Kidney epithelial cell (primary cell): Measurements from ENCODE around the gene TBC1D4. TPM values are rescaled to one million over a fixed set of nuclear protein-coding genes. Genes with fewer than 3 reads are reported as not detected.
A peak's percentile ranks its signal among the peaks of the same experiment; 100 is the strongest.

ENCODE experiments used
- DNase-seq: peaks from one replicate; pipeline ENCODE4 v3.0.0-alpha.2; 2010; ENCODE audit warnings: low read depth
- H3K27me3 ChIP-seq: 2 replicates; pipeline ENCODE4 v1.6.0; 2011; ENCODE audit warnings: low read length; ENCODE audit not compliant: control insufficient read depth, insufficient read depth
- H3K36me3 ChIP-seq: 2 replicates; pipeline ENCODE4 v1.5.1; 2011; ENCODE audit warnings: low read length; ENCODE audit not compliant: control insufficient read depth, insufficient read depth
- H3K4me3 ChIP-seq: 2 replicates; pipeline ENCODE4 v1.5.1; 2011; ENCODE audit warnings: low read depth, mild to moderate bottlenecking, control low read depth, low read length
- total RNA-seq: library from RNA; depleted of rRNA; stranded (reverse); fragments of >200 nt; gene quantifications from 2 replicates; pipeline ENCODE4 v1.2.3, GENCODE V29; 2015
- TF ChIP-seq, protein P1 (sequence below): IDR thresholded peaks from 2 replicates; pipeline ENCODE4 v1.5.1; 2011; ENCODE audit warnings: mild to moderate bottlenecking, moderate library complexity, low read length, control low read depth, inconsistent platforms; ENCODE audit not compliant: insufficient read depth, poor library complexity, severe bottlenecking

Gene TBC1D4, protein sequence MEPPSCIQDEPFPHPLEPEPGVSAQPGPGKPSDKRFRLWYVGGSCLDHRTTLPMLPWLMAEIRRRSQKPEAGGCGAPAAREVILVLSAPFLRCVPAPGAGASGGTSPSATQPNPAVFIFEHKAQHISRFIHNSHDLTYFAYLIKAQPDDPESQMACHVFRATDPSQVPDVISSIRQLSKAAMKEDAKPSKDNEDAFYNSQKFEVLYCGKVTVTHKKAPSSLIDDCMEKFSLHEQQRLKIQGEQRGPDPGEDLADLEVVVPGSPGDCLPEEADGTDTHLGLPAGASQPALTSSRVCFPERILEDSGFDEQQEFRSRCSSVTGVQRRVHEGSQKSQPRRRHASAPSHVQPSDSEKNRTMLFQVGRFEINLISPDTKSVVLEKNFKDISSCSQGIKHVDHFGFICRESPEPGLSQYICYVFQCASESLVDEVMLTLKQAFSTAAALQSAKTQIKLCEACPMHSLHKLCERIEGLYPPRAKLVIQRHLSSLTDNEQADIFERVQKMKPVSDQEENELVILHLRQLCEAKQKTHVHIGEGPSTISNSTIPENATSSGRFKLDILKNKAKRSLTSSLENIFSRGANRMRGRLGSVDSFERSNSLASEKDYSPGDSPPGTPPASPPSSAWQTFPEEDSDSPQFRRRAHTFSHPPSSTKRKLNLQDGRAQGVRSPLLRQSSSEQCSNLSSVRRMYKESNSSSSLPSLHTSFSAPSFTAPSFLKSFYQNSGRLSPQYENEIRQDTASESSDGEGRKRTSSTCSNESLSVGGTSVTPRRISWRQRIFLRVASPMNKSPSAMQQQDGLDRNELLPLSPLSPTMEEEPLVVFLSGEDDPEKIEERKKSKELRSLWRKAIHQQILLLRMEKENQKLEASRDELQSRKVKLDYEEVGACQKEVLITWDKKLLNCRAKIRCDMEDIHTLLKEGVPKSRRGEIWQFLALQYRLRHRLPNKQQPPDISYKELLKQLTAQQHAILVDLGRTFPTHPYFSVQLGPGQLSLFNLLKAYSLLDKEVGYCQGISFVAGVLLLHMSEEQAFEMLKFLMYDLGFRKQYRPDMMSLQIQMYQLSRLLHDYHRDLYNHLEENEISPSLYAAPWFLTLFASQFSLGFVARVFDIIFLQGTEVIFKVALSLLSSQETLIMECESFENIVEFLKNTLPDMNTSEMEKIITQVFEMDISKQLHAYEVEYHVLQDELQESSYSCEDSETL (N-terminal part only)
- total RNA-seq = 7.9 and 8.6 TPM in 2 replicates

DNA sequence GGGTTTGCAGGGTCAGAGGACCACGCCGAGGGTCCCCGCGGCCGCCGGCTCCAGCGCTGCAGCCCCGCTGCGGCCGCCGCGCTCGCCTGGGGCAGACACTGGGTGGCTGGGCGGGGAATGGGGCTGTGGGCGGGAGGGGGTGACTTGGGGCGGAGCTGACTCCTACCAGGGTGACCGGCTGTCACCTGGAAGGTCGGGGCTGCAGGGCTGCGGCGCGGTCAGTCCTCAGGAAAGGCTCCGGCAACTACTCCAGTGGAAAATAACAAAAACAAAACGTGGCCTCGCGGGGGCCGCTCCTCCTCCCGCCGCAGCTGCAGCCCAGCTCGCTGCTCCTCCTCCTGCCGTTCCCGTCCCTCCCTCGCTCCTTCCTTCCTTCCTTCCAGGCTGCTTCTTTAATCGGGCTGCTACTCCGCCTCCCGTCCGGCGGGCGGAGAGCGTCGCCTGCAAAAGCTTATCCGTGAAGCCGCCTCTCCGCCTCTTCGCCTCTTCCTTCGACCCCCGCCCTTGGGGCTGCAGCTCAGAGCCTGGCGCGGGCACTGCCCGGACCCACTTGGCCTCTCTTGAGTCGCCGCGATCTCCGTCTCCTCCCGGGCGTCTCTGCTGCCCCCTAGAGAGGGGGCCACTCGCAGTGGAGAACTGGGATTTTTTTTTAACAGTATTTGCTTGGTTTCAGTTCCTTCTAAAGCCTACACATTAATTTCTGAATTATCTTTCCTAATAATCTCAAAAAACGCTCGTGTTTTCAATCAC is at the start of gene TBC1D4:
Gene TBC1D4, minus strand, starts transcription at position 100 of the 750 bp plus-strand sequence. CDS start 402 bp downstream, outside the sequence.
- peak within 1 kb of the TSS; percentile 77 for H3K4me3 ChIP-seq
- TF ChIP-seq, protein P1, sequence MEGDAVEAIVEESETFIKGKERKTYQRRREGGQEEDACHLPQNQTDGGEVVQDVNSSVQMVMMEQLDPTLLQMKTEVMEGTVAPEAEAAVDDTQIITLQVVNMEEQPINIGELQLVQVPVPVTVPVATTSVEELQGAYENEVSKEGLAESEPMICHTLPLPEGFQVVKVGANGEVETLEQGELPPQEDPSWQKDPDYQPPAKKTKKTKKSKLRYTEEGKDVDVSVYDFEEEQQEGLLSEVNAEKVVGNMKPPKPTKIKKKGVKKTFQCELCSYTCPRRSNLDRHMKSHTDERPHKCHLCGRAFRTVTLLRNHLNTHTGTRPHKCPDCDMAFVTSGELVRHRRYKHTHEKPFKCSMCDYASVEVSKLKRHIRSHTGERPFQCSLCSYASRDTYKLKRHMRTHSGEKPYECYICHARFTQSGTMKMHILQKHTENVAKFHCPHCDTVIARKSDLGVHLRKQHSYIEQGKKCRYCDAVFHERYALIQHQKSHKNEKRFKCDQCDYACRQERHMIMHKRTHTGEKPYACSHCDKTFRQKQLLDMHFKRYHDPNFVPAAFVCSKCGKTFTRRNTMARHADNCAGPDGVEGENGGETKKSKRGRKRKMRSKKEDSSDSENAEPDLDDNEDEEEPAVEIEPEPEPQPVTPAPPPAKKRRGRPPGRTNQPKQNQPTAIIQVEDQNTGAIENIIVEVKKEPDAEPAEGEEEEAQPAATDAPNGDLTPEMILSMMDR = peak; percentile 95
- peak; percentile 69 for DNase-seq
- H3K27me3 ChIP-seq = no peaks in the 10 kb centered on the region
- H3K36me3 ChIP-seq = no peaks in the 10 kb centered on the region

DNA sequence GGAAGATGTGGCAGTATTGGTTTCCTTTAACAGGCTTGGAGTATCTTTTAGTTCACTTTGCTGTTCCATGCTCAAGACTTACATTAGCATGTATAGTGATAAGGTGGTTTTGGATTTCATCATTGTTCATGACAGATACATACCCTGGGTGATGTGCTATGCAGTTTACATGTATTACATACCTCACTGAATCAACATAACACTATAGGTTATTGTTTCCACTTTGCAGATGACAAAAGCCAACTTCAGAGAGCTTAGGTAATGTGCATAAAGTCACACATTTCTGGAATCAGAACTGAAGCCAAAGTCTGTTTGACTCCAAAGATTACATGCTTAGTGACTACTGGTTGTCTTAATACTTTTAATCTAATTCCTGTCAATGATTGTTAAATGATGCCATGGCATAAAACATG is 48.6 kb upstream of the TBC1D4 start:
- no peaks in the 10 kb centered on the region for H3K36me3 ChIP-seq
- no peak overlapping the region for H3K4me3 ChIP-seq
- TF ChIP-seq, protein P1 = no peak
- H3K27me3 ChIP-seq = no peaks in the 10 kb centered on the region
- no peak for DNase-seq

- Histone ChIP-seq H3K4me3 (no peak overlapping the region), H3K27me3 (no peaks in the 10 kb centered on the region), H3K36me3 (no peaks in the 10 kb centered on the region)
- TF ChIP-seq, protein P1 = no peak
- no peak for DNase-seq
These were observed 40.0 kb upstream of the TBC1D4 start for GRCh38 chr13:75521956-75522355.

GRCh38 chr13:75518439-75519088 is 36.6 kb upstream of the TBC1D4 start:
- H3K36me3 ChIP-seq = no peaks in the 10 kb centered on the region
- H3K4me3 ChIP-seq = no peak overlapping the region
- H3K27me3 ChIP-seq = no peaks in the 10 kb centered on the region
- TF ChIP-seq, protein P1 = no peak
- DNase-seq = no peak
